GM21717 (cell line): ENCODE results near the gene TMEM255B.

Experiments
- ATAC-seq: cut with Tn5 transposase; IDR thresholded peaks from one replicate; pipeline ENCODE4 v1.9.1; 2021; ENCODE audit warnings: mild to moderate bottlenecking, moderate library complexity; ENCODE audit not compliant: unreplicated experiment

Gene TMEM255B

GRCh38 chr13:113857531-113858195 is 98.6 kb downstream of the TMEM255B start:
- ATAC-seq, result no peak

GRCh38 chr13:113859311-113860050 is 100.5 kb downstream of the TMEM255B start:
- no peak for ATAC-seq

GRCh38 chr13:113860051-113860664 is 101.1 kb downstream of the TMEM255B start:
- ATAC-seq, result no peak

- no peak for ATAC-seq
Observed at GRCh38 chr13:113860665-113861432, 101.8 kb downstream of the TMEM255B start.

GRCh38 chr13:113861433-113862030 is 102.5 kb downstream of the TMEM255B start:
- ATAC-seq, result no peak

GRCh38 chr13:113862191-113862930 is 103.3 kb downstream of the TMEM255B start:
- no peak for ATAC-seq

GRCh38 chr13:113862931-113863523 is 104.0 kb downstream of the TMEM255B start:
- no peak for ATAC-seq

GRCh38 chr13:113863524-113864272 is 104.7 kb downstream of the TMEM255B start, which contains the start of gene GAS6:
Gene GAS6 (minus strand): TSS chr13:113864076. CDS start chr13:113863920, 156 bp downstream.
- no peak for ATAC-seq

GRCh38 chr13:113864273-113864890 is 105.4 kb downstream of the TMEM255B start:
- ATAC-seq, result no peak

GRCh38 chr13:113865427-113865826 is 106.4 kb downstream of the TMEM255B start:
- no peak for ATAC-seq
